NT2/D1 (cell line): Measurements from ENCODE around the gene ZNF225.

Experiments used
- SUZ12 ChIP-seq: IDR thresholded peaks from 2 replicates; pipeline ENCODE4 v1.6.1; 2011; ENCODE audit not compliant: insufficient read length, insufficient read depth; ENCODE audit errors: extremely low read depth
- YY1 ChIP-seq: IDR thresholded peaks from 2 replicates; pipeline ENCODE4 v1.6.1; 2011; ENCODE audit not compliant: insufficient read length, insufficient read depth
- ZNF274 ChIP-seq: IDR thresholded peaks from 2 replicates; pipeline ENCODE4 v1.6.1; 2011; ENCODE audit warnings: mild to moderate bottlenecking, low read depth, low read length

DNA sequence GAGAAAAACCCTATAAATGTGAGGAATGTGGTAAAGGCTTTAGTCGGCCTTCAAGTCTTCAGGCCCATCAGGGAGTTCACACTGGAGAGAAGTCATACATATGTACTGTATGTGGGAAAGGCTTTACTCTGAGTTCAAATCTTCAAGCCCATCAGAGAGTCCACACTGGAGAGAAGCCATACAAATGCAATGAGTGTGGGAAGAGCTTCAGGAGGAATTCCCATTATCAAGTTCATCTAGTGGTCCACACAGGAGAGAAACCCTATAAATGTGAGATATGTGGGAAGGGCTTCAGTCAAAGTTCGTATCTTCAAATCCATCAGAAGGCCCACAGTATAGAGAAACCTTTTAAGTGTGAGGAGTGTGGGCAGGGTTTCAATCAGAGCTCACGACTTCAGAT, 63.4 kb downstream of the ZNF225 start:
- TF ChIP-seq YY1 (no peak), SUZ12 (no peak), ZNF274 (no peak)
